ENCODE data around the gene IGF1R.

IGF1R gene

DNA sequence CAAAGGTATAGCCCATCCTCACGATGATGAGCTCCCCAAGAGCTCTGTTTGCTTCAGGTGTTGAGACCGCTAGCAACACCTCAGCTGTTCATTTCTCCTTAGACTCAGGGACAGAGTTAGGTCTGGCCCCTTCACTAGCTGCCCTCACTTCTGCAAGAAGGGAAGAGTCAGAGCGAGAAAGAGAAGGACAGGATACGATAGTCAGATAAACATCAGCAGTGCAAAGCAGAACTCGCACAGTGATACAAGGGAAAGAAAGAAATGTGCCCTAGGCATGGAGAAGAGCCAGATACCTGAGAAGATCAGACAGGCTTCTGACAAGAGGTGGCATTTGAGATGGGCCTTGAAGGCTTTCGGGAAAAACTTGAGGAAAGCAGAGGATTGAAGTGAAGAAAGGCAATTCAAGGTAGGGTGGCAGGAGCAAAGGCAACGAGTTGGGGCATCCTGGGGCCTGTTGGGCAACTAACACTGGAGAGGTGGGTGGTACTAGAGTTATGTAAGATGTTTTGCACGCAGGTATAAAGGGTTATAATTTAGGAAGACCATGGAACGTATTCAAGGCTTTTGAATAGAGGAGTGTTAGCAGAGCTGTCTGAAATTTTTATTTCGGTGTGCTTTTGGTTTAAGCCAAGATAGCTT lies 253.2 kb downstream of the IGF1R start:
- DNase-seq: no peak

DNA sequence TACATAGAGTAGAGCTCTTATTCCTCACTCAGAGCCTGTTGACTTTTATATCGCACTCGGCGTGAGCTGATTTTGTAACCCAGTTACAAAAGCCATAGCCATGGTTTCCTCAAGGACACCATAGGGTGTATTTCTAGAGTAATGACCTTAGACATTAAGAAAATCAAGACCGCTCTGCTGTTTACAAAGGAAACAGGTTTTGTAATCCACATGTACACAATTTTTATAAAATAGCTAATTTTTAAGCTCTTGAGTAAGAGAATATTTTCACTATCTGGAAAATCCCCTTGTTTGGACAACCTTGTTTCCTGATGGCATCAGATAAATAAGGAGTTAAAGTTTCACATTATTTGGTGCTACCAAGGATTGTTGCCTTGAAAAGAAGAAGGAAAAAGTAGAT lies 254.6 kb downstream of the IGF1R start:
- DNase-seq: no peak

DNA sequence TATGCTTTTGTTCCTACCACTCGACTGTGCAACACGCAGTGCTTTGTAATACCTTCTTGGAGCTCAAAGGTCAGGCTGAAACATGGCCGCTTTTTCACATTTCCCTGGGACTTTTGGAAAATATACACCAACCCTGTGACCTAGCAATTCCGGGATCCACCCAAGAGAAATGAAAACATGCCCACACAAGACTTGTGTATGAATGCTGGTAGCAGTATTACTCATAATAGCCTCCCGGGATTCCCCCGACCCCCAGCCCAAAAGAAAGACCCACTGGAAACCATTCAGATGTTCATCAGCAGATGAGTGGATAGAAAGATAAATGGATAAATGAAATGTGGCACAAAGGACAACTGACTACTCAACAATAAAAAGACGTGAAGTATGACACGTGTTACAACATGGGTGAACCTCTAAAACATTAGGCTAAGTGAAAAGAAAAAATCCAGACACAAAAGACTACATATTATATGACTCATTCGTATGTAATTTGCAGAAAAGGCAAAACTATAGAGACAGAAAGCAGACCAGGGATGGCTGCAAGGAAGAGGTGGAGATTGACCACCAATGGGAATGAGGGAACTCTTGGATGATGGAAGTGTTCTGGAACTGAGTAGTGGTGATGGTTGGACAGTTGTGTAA lies 255.2 kb downstream of the IGF1R start:
- no peak for DNase-seq

DNA sequence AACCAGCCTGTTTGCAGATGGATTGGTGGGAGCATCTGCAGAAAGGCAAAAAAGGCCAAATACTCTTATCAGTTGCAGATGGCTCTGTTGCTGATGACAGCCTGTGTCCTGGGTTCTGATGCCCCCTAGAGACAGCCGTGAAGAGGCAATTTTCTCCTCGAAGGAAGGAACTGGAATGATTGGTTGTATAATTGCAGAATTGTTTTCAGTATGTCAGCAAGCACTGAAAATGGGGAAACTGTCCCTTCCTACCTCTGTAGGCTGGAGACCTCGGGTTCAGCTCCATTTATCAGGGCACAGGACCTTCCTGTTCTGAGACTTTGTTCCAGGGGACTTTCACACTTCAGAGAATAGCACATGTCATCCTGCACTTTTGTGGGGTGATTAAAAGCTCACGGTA lies 256.2 kb downstream of the IGF1R start:
- no peak for DNase-seq

DNA sequence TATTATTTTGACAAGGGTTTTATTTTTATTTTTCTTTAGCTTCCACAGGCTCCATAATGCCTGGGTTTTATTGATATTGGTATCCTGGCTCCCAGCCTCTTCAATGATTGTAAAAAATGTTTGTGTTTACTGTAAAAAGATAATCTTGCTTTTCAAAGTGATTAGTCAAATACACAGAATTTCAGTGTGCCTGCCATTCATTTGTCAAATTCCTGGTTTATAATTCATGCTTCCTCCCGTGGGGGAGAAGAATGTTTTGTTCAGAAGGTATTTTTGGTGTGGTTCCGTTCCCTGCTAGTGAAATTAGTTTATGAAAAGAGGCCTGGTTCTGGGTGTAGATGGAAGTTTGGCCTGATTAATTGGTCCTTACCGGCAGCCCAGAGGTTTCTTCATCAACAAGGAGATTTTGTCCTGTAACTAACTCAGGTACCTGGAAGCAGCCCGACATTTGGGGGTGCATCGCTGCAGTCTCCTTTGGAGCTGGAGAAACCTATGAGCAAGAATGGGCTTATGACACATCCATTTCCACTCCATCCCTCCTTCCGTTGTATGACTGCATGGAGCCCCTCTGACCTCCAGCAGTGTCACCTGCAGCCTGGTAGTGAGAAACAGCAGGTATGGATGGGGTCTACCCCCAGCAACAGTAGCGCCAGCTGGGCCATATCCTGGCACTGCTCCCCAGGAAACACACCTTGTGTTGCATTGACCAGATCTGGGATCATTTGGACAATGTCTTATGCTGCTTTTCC lies 257.8 kb downstream of the IGF1R start:
- DNase-seq: no peak

DNA sequence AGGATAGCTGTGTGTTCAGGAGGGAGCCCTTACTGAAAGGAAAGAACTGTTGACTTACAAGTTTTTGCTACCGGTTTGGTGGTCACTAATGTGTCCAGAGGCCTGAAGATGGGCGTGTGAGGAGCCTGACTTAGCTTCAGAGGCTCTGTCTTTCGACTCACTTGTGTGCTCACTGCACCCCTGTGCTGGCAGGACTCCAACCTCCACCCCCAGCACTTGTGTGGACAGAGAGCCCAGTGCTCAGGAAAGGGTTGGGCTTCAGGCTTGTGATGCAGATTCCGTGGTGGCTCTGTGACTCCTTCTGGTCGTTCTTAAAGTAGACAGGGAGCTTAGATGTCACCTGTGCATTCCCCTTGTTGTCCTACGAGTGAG lies 258.4 kb downstream of the IGF1R start:
- DNase-seq: no peak

DNA sequence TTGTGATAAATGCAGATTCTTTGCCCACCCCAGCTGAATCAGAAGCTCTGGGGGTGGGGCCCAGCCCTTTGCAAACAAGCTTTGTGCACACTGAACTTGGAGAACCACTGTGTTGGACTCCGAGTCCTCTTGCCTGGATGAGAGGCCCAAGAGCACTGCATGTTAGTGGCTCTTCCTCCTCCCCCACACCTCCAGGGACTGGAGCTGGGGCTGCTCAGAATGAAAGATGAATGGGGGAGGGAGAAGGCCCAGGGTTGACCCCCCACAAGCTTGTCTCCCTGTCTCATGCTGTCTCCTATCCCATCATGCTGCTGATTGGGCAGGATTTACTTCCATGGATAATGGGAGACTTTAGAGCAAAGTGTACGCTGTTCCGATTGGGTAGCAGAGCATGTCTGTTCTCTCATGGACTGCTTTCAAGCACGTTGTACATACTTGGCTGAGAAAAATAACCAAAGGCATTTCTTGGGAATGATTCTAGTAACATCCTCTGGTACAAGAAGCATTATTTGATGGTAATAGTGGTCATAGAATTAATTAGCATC lies 259.7 kb downstream of the IGF1R start:
- DNase-seq: no peak

DNA sequence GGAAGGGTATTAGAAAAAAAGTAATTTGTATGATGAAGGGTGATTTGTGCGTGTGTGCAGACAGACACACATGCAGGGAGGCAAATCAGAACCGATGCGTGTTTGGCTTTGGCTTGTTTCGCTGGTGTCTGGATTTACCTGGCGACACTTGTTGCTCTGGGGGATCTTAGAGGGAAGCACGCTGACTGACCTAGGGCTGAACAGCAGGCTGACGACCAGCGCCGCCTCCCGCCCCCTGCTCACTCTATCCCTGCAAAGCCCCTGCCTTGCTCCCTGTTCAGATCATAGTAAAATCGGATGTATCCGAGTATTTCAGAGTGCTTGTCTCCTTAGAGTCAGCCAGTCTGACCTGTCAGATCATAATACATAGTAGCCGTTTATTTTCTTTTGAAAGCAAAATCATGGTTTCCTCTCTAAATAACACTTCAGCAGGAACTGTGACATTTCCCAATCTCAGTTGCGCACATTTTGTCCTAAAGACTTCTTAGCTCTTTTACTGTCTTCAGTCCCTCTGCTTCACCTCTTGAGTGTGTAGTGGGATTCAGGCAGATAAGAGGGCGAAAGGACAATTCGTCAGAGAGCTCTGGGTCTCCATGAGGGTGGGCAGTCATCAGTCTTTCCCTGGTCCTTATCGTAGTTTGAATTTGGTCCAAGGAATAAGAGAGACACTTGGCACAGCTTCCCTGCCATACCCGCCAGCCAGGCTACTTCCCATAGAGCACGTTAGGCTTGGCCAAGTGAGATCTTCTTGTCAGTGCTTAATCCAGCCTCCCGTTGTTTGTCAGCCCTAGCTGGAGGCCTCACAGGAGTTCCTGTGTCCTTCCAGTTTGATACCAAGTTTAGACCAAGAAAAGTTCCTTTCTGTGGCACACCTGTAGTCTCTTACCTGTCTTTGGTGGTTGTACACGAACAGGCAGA lies 261.9 kb downstream of the IGF1R start:
- no peak for DNase-seq

DNA sequence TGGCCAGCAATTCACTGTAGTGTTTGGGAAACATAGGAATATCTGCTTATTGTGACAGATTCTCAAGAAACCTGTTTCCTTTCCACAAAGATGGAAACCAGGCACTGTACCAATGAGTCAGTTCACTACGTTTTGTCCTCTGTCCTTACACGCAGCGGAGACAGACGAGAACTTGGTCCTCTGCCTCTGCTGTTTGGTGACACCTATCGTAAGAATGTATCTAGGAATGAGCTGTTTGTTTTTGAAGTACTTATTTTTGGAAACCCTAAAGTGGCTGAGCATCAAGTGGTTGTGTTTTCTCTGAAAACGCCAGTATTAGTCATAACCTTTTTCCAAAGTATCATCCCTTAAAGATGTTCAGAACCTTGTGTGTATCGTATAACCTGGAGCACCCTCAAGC lies 266.3 kb downstream of the IGF1R start:
- no peak for DNase-seq

DNA sequence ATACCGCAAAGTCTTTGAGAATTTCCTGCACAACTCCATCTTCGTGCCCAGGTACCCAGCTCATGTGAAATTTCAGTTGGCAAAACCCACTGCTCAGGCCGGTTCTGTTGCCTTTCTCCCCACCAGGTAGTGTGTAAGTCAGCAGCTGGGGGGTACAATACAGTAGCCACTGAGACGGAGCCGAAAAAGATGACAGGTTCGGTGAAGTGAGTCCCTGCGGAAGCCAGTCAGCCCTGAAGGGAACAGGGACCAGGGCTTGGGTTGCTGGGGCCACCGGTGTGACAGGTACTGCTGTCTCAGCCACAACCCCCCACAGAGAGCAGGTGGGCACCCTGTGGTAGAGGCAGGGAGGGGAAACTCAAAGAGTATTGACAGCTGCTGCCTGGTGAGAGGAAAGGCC lies 268.5 kb downstream of the IGF1R start:
- no peak for DNase-seq

DNA sequence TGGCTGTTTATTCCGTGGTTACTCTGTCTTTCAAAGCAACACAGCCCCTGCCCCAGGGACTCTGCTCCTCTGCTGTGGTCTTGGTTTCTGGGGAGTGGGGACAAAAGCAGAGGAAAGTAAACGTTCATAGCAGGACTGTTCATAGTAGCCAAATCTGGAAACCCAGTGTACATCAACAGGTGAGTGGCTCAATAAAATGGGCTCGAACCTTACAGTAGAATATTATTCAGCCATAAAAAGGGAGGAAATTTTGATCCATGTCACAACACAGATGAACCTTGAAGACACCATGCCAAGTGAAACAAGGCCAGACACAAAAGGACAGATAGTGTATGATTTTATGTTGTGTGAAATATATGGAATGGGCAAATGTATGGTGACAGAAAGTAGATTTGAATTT lies 269.1 kb downstream of the IGF1R start:
- DNase-seq: no peak

DNA sequence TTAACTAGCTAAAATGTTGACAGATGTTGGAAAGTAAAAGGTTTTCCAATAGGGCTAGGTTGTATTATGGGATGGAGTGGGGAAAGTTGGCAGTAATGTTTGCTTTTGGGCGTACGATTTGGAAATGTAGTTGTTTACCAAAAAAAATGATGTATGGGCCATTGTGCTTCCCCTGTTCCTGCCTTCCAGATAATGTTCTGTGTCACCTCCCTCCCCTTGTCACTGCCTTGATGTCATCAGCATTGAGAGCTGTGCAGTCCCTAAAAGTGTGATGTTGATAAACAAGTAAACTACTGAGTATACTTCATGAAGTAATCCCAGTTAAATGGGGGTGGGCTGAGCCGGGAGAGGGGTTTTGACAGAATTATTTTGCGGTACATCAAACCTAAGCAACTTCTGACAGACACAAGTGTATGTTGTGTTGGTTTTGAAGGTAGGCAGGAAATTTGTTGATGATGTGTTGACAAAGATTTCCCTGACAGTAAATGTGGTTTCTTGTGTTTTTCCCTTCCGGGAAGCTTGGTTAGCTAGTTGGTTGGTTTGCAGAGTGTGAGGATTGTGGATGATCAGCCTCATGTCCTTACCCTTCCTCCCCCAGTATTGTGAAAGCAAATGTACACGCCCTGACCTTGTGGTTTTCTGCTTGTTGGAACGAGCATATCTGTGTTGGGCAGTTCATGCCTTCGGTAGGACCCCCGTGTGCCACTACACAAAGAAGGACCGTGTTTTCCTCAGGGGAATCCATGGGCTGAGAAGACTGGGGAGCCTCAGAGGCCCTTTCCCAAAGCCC lies 271.9 kb downstream of the IGF1R start:
- DNase-seq: no peak

DNA sequence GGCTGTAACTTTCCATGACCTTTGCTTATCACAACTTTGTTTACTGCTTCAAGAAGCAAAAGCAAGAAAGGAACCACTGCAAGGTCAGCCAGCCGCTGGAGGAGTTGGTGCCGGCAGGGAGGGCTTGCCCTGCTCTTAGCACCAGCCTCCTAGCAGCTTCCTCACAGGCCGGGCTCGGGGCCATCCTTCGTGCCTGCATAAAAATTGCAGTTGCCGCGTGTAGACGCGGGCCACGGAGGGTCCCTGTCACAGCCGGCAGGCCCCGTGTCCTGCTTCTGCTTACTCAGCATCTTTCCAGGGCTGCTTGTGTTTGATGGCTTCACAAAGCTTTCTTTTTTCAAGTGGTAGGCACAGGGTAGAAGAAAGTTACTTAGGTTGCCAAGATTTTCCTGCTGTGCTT lies 274.8 kb downstream of the IGF1R start:
- no peak for DNase-seq

DNA sequence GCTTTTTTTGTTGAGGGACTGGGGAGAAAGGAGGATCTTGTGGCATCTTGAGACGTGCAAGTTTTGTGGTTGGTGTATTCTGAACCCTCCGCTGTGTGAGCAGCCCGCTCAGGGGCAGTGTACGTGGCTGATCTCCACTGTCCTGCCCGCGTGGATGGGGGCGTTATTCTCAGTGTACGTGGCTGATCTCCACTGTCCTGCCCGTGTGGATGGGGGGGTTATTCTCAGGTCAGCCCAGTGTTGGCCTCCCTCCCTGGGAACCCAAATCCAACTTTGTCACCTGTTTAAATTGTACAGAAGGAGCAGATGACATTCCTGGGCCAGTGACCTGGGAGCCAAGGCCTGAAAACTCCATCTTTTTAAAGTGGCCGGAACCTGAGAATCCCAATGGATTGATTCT lies 275.2 kb downstream of the IGF1R start:
- no peak for DNase-seq

DNA sequence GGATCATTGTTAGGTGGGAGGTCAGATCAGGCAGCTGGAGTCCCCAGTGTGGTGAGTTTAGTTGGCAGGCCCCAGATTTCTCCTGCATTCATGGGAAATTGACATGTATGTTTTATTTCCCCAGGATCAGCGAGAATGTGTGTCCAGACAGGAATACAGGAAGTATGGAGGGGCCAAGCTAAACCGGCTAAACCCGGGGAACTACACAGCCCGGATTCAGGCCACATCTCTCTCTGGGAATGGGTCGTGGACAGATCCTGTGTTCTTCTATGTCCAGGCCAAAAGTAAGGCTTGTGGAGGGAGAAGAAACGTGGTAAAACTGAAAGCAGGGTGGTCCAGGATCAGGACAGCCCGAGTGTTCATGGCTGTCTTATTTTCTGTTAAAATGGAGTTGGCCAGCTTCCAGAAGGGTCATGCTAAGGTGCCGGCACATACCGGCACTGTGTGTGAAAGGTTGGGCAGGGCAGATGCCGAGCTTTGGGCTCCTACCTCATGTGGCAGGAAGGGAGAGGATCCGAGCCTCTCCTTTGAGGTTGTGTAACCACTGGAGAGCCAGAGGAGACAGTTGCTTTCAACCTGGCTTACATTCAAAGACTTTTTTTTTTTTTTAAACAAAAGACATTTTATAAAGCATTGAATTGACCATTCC lies 276.2 kb downstream of the IGF1R start:
- DNase-seq: no peak

DNA sequence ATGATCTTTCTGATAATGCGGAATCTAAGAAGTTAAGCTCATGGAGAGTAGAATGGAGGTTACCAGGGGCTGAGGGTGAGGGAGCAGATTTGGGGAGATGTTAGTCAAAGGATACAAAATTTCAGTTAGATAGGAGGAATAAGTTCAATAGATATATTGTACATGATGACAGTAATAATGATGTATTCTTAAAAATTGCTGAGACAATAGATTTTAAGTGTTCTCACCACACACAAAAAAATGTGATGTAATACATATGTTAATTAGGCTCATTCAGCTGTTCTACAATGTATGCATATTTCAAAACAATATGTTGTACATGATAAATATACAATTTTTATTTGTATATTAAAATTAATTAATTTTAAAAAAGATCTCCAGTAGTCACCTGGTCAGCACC lies 277.9 kb downstream of the IGF1R start:
- no peak for DNase-seq

DNA sequence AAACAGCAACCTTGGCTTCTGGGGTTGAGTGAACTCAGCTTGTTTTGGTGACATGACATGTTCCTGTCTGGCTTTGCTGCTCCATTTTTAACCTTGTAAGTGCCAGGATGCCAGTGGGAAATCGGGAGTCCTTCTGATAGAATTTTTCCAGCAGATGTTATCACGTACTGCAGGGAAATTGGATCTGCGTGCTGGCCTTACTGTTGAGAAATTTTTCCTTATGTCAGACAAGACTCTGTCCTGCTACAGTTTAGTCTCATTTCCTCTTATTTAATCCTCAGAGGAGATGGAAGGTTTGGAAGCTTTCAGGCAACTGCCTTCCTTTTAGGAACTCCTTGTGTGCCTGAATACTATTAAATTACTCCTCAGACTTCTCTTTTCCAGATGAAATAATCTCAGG lies 278.7 kb downstream of the IGF1R start:
- DNase-seq: no peak

DNA sequence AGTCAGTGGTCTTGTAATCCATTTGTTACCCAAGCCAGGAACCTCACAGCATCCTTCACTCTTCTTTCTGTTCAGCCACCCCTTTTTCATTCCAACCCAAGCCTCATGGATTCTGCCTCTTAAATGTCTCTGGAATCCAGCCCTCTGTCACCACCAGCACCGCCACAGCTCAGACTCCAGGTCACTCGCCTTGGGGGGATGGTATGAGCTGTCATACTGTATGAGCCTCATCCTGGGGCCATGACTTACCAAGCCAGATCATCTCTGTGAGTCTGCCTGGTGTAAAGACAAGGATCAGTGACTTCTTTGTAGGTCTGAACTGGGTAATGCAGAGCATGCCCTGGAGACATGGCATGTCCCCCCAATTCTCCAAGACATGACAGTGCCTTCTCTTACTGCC lies 279.7 kb downstream of the IGF1R start:
- DNase-seq: no peak

DNA sequence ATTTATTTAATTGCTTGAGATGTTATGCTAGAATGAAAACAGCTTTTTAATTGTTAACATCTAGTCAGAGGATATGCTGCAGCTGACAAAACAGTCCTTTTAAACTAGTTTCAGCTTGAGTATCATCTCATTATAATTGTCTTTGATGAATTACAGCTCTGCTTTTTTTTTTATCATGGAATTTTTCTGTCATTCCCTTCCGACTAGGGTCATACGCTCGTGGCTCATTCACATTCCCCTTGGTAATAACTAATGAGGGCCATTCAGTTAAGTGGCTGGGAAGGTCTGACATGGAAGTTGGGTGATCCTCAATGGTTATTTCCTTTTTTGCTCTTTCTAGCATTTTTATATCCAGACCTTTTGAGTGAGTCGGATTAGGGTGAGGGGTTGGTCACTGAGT lies 282.2 kb downstream of the IGF1R start:
- no peak for DNase-seq

DNA sequence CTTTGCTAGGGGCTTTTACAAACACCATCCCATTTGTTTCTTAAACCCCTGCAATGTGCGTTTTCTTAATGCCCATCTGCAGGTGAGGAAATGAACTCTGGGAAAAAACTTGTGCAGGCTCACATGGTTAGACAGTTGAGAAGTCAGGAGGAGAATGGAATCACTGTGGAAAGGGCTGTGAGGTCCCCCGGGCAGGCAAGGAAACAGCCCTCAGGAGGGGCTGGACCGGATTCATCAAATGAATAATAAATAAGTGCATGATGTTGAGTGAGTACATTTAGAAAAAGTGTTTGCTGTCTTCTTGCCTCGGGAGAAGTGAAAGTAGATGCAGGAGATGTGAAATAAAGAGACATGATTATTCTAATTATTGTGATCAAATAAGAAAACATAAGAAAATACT lies 282.7 kb downstream of the IGF1R start:
- no peak for DNase-seq

DNA sequence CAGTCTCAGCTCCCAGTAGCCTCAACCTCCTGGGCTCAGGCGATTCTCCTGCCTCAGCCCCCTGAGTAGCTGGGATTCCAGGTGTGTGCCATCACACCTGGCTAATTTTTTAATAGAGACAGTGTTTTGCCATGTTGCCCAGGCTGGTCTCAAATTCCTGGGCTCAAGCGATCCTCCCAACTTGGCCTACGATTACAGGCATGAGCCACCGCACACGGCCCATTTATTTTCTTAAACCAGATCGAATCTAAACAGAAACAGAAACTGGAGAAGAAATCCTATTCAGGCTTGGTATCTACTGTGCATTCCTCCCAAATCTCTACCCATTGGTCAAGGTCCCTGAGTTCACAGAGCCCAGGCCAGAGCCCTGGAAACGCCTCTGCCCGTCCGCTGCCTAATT lies 285.1 kb downstream of the IGF1R start:
- no peak for DNase-seq

DNA sequence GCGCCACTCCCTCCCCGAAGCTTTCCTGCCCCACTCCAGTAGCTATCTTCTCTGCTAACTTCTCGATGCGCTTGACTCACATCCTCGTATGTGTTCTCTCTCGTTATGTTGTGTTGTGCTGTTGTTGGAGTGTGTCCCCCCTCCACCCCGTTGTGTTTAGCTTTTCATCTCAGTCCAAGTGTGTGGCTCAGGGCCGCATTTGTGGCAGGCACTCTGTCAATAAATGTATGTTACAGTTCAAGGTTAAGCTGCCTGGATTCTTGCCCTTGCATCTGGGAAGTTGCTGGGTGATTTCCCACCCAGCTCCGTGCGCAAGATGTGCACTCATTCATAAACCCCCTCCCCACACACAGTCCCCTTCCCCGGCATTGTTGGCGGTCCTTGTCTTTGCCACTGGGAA lies 287.4 kb downstream of the IGF1R start:
- no peak for DNase-seq
